NCI-H82 treated with DMSO at 0.1 percent for 48 hours (cell line): Measurements from ENCODE around the gene CHL1.
"Not testable (repeated sequence)": the region's sequence is repeated elsewhere in the genome, so short reads cannot be mapped to it uniquely, and the experiment has no call there.

ENCODE experiments used
- DNase-seq: peaks from one replicate; lab custom pipeline; 2025; ENCODE audit not compliant: unreplicated experiment; lab: John Stamatoyannopoulos, UW

CHL1 gene

GRCh38 chr3:332701-333100, 136.1 kb downstream of the CHL1 start:
- DNase-seq: no peak

- peak; percentile 38 for DNase-seq
These were observed 138.7 kb downstream of the CHL1 start for GRCh38 chr3:335240-335639.

GRCh38 chr3:339351-339750, 142.8 kb downstream of the CHL1 start:
- no peak for DNase-seq

- DNase-seq: no peak
These were observed 145.4 kb downstream of the CHL1 start for GRCh38 chr3:341998-342397.

- DNase-seq: no peak
These were observed 149.6 kb downstream of the CHL1 start for GRCh38 chr3:346186-346585.

GRCh38 chr3:347581-347980, 151.0 kb downstream of the CHL1 start:
- no peak for DNase-seq

GRCh38 chr3:350871-351371, 154.4 kb downstream of the CHL1 start:
- DNase-seq: no peak

- no peak for DNase-seq
These were observed 156.0 kb downstream of the CHL1 start for GRCh38 chr3:352599-352998.

GRCh38 chr3:353191-353739, 156.7 kb downstream of the CHL1 start:
- no peak for DNase-seq

- peak; percentile 8 for DNase-seq
These were observed 157.9 kb downstream of the CHL1 start for GRCh38 chr3:354432-354831.

GRCh38 chr3:355622-356021, 159.1 kb downstream of the CHL1 start:
- no peak for DNase-seq

- no peak for DNase-seq
These were observed 160.4 kb downstream of the CHL1 start for GRCh38 chr3:356952-357351.

GRCh38 chr3:359672-360071, 163.1 kb downstream of the CHL1 start:
- DNase-seq: no peak

GRCh38 chr3:362681-363338, 166.2 kb downstream of the CHL1 start:
- no peak for DNase-seq

GRCh38 chr3:364287-364686, 167.7 kb downstream of the CHL1 start:
- DNase-seq: no peak

GRCh38 chr3:365268-365667, 168.7 kb downstream of the CHL1 start:
- no peak for DNase-seq

GRCh38 chr3:366253-366652, 169.7 kb downstream of the CHL1 start:
- DNase-seq: not testable (repeated sequence)

GRCh38 chr3:373193-373779, 176.7 kb downstream of the CHL1 start:
- DNase-seq: peak; percentile 43

- DNase-seq: no peak
These were observed 177.9 kb downstream of the CHL1 start for GRCh38 chr3:374459-374858.

- peak; percentile 27 for DNase-seq
These were observed 180.6 kb downstream of the CHL1 start for GRCh38 chr3:377158-377561.

GRCh38 chr3:380801-381200, 184.2 kb downstream of the CHL1 start:
- DNase-seq: no peak

GRCh38 chr3:385151-385550, 188.6 kb downstream of the CHL1 start:
- no peak for DNase-seq

- DNase-seq: no peak
These were observed 198.2 kb downstream of the CHL1 start for GRCh38 chr3:394775-395174.
